Left ventricle myocardium inferior (tissue), 1 donor: ENCODE results near the gene ZNG1B. TPM values are rescaled to one million over a fixed set of nuclear protein-coding genes. Genes with fewer than 3 reads are reported as not detected.
A peak's percentile ranks its signal among the peaks of the same experiment; 100 is the strongest.
"Not testable (repeated sequence)": the region's sequence is repeated elsewhere in the genome, so short reads cannot be mapped to it uniquely, and the experiment has no call there.

Experiments
- DNase-seq: peaks from one replicate; pipeline ENCODE4 v3.0.0-alpha.2; 2020
- H3K27ac ChIP-seq: fragments of 200-600 bp; replicated peaks from 2 replicates; pipeline ENCODE4 v1.8.0; 2021
- H3K27me3 ChIP-seq: fragments of 200-600 bp; 2 replicates; pipeline ENCODE4 v1.8.0; 2021; ENCODE audit warnings: low read depth
- H3K36me3 ChIP-seq: fragments of 200-600 bp; 2 replicates; pipeline ENCODE4 v1.8.0; 2021
- H3K4me1 ChIP-seq: fragments of 200-600 bp; 2 replicates; pipeline ENCODE4 v1.8.0; 2021
- H3K4me3 ChIP-seq: fragments of 200-600 bp; 2 replicates; pipeline ENCODE4 v1.8.0; 2021; ENCODE audit warnings: mild to moderate bottlenecking, moderate library complexity
- H3K9me3 ChIP-seq: fragments of 200-600 bp; replicated peaks from 2 replicates; pipeline ENCODE4 v1.8.0; 2021
- intact Hi-C: fragments of 100-400 bp; cut with micrococcal nuclease; formaldehyde crosslinking; loops from one replicate; pipeline ENCODE4 v1.11.0; 2022
- long read RNA-seq: library from polyadenylated mRNA; unstranded; transcript quantifications from one replicate; pipeline ENCODE4 v2.0.0, GENCODE V29; 2021
- total RNA-seq: library from RNA; stranded (reverse); fragmentation: NEBNext Ultra II Directional; extraction: Animal tissue kit (Norgen Biotek cat#: 25700); gene quantifications from one replicate; pipeline ENCODE4 v1.2.1, GENCODE V29; 2021
- TF ChIP-seq, protein P1 (sequence below): fragments of 200-600 bp; IDR thresholded peaks from 2 replicates; pipeline ENCODE4 v1.8.0; 2021; ENCODE audit warnings: antibody characterized with exemption, mild to moderate bottlenecking, borderline replicate concordance
- donor health status: DM: no; HTN: yes; CAD: no; lungs with severe emphysema.

Gene ZNG1B
- 34.0 TPM for total RNA-seq
- long read RNA-seq, transcript CBWD2-202 (16 exons, 1,740 nt), result minor isoform, 7 of 76 reads
- long read RNA-seq, transcript CBWD2-201 (15 exons, 1,812 nt), result major isoform, 60 of 76 reads
- long read RNA-seq, partial matches to known transcripts, result 2 of 76 reads
- long read RNA-seq, other reads (novel, unspliced or antisense), result 4 of 76 reads

DNA sequence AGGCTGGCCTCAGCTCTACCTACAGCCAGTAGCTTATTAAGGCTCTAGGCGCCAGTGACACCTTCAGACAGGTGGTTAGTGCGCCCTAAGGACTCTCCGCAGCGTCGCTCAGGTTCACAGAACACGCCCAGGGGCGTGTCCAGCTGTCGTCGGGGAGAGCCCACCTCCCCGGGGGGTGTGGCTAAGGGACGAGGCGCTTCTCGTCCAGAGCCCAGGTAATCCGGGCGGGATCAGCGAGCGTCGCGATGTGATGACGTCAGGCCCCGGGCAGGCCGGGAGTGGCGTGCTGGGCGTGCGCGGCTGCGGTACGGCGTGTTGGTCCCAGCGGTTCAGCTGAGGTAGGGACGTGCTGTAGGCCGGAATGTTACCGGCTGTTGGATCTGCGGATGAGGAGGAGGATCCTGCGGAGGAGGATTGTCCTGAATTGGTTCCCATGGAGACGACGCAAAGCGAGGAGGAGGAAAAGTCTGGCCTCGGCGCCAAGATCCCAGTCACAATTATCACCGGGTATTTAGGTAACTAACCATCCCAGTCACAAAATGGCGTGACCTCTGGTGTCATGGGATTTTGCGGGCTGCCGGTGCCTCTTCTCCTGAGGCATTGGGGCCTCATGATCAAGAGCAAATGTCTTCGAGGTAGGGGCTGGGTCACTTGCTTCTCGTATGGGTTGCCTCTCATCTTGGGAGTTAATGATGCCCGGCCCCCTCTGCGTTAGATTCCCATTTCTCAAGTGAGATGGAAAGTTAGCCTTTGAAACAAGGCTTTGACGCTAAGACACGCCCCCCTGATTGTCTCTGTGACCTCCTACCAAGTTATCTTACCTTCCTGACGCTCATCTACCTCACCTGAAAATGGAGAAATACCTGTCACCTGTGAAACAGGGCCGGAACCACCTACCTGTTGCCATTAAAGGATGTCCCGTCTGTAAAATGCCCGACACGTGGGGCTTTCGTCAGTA is at the start of gene ZNG1B:
Gene ZNG1B (plus strand): TSS at position 184 of the 958 bp plus-strand sequence. CDS start 178 bp downstream, at position 362.
- H3K9me3 ChIP-seq, H3K27me3 ChIP-seq, intact Hi-C loops, H3K36me3 ChIP-seq, H3K4me1 ChIP-seq: not testable (repeated sequence)
- Histone ChIP-seq H3K27ac (peak within 1 kb of the TSS; percentile 74), H3K4me3 (peak within 1 kb of the TSS; percentile 68)
- DNase-seq, result peak; percentile 73

DNA sequence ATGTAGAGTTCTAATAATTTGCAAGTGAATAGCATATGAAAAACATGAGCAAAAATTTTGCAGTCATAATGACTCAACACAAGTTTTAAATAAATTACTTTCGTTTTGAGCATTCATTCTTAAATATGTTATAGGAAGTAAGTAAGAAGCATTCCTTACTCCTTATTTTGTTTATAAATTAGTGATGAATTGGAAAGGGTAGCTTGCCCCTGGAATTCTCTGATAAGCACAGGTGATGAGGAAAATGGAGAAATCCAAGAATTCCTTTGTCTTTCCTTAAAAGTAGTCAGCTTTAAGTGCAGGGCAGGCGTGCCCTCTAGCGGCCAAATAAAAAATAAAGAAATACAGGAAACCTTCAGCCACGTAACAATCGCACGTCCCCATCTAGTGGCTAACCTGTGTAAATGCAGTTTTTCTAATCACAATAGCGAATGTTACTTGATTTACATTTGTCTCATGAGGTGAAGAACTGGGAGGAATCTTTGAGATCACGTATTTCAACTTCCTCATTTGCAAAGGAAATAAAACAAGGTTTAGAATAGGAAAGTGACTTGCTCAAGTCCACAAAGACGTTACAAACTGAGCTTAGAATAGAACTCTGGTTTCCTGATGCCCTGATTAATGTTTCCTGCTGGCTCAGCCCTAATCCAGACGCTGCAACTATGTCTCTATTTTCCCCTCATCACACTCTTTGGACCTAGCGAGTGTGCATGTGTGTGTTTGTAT is 47.2 kb upstream of the ZNG1B start:
- TF ChIP-seq, protein P1, sequence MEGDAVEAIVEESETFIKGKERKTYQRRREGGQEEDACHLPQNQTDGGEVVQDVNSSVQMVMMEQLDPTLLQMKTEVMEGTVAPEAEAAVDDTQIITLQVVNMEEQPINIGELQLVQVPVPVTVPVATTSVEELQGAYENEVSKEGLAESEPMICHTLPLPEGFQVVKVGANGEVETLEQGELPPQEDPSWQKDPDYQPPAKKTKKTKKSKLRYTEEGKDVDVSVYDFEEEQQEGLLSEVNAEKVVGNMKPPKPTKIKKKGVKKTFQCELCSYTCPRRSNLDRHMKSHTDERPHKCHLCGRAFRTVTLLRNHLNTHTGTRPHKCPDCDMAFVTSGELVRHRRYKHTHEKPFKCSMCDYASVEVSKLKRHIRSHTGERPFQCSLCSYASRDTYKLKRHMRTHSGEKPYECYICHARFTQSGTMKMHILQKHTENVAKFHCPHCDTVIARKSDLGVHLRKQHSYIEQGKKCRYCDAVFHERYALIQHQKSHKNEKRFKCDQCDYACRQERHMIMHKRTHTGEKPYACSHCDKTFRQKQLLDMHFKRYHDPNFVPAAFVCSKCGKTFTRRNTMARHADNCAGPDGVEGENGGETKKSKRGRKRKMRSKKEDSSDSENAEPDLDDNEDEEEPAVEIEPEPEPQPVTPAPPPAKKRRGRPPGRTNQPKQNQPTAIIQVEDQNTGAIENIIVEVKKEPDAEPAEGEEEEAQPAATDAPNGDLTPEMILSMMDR, result peak; percentile 79
- Histone ChIP-seq H3K27me3 (peaks cover 3% of the 10 kb centered on the region), H3K27ac (no peak overlapping the region), H3K9me3 (no peaks in the 10 kb centered on the region), H3K36me3 (no peaks in the 10 kb centered on the region), H3K4me1 (no peaks in the 10 kb centered on the region), H3K4me3 (peak overlapping the region; percentile 32)
- DNase-seq, result no peak
- intact Hi-C loops, result no loop called here

DNA sequence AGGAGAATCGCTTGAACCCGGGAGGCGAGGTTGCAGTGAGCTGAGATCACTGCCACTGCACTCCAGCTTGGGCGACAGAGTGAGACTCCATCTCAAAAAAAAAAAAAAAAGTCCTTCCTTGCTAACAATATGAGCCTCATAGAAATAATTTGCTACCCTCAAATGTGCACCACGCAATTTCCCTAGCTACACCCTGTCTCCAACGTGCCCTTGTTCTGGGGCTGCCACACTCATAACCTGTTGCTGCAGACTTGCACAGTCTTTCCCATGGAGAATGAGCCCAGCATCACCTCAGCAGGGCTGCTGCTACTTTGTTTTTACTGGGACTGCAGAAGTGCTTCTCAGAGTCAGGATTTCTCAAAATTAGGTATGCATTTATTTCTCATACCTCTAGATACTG is 46.4 kb upstream of the ZNG1B start:
- Histone ChIP-seq H3K36me3 (no peaks in the 10 kb centered on the region), H3K27me3 (peaks cover 1% of the 10 kb centered on the region), H3K27ac (no peak overlapping the region), H3K9me3 (no peaks in the 10 kb centered on the region), H3K4me1 (no peaks in the 10 kb centered on the region), H3K4me3 (no peak overlapping the region)
- intact Hi-C loops, result no loop called here
- no peak for DNase-seq
- TF ChIP-seq, protein P1, result no peak

DNA sequence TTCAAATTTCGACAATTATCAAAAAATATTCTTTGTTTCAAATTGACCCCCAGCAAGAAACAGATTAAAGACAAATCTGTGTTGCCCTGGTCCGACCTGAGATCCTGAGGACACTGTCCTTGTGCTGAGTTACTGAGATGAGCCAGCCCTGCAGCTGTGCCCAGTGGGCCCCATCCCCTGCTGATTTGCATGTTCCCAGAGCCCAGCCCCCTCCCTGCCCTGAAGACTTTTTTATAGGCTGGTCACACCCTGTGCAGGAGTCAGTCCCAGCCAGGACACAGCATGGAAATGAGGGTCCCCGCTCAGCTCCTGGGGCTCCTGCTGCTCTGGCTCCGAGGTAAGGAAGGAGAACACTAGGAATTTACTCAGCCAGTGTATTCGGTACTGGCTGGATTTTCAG is 31.4 kb upstream of the ZNG1B start:
- TF ChIP-seq, protein P1, result no peak
- DNase-seq, result no peak
- H3K4me3 ChIP-seq, result no peak overlapping the region
- no peaks in the 10 kb centered on the region for H3K9me3 ChIP-seq
- H3K4me1 ChIP-seq, result no peaks in the 10 kb centered on the region
- H3K27me3 ChIP-seq, result peaks cover 64% of the 10 kb centered on the region
- intact Hi-C loops, result no loop called here
- H3K36me3 ChIP-seq, result no peaks in the 10 kb centered on the region
- no peak overlapping the region for H3K27ac ChIP-seq

DNA sequence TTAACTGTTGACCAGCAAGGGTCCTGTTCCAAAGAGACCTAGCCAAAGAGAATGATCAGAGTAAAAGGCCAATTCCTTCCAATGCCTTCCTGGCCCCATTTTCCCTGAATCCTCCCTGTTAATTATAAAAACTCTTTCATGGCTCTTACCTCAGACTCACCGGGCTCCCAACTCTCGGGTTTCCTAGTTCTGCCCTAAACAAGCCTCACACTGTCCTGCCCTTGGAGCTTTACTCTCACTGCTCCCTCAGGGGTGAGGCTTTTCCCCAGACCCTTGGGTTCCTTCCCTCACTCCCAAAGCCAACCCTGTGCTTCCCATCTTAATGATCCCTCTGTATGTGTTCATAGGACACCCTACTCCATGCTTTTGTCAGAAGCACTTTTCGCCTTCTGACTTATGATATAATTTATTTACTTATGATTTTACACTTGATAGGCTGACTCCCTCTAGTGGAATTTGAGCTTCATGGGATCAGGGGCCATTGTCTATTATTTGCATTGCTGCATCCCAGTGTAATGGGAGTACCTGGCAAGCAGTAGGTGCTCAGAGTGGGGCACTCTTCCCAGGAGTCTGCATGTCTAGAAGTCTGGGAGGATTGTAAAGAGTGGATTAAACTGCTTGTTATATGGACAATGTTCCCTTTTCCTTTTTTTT is 29.9 kb upstream of the ZNG1B start:
- TF ChIP-seq, protein P1, result no peak
- Histone ChIP-seq H3K4me1 (no peaks in the 10 kb centered on the region), H3K4me3 (no peak overlapping the region), H3K27me3 (peaks cover 64% of the 10 kb centered on the region), H3K27ac (no peak overlapping the region), H3K9me3 (no peaks in the 10 kb centered on the region), H3K36me3 (no peaks in the 10 kb centered on the region)
- DNase-seq, result no peak
- intact Hi-C loops, result no loop called here

DNA sequence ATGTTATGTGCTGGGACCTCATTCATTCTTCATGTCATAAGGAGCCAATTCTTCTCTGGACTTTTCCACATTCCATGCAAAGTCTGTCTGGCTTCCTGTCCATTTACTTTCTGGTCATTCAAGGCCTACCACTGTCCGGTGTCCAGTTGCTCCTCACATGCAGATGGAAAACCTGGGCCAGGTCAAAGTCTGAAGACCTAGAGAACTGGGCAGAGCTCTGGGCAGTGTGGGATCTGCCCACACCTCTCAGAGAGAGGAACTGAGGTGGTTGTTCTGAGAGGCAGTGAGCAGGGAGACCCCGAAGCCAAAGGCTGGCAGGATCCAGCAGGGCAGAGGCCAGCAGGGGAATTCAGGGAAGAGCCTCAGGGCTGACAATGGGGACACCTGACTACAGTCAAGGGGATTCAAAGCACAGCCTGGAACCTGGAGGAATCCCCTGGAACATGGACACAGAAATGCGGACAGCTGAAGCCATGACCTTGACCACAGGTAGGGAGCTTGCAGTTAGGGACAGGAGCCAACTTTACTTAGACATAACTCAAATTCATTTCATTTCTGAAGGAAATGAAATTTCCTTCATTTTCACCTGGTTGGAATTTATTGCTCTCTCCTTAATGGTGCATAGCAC is 25.7 kb upstream of the ZNG1B start:
- H3K9me3 ChIP-seq, DNase-seq, H3K4me1 ChIP-seq, H3K36me3 ChIP-seq, H3K4me3 ChIP-seq, intact Hi-C loops, H3K27ac ChIP-seq: not testable (repeated sequence)
- H3K27me3 ChIP-seq, result peaks cover 27% of the 10 kb centered on the region

DNA sequence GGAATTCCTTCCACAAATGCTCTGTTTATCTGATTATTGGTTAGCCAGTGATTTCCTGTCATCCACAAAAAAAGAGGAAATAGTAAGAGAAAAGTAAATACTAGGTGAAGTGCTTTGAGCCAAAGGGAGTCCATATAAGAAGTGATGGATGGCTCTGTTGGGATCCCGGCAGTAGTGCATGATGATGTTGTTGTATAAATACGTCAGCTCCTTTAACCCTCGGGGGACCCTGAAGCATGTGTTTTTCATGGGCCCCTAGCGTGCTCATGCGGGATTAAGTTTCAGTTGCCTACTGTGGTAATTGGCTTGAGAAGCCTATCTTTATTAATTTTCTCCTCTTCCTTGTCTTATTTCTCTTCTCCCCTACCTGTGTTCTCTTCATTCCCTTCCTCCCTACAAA is 24.7 kb upstream of the ZNG1B start:
- H3K4me3 ChIP-seq, H3K27ac ChIP-seq, H3K4me1 ChIP-seq, H3K9me3 ChIP-seq, DNase-seq, H3K36me3 ChIP-seq, intact Hi-C loops: not testable (repeated sequence)
- peaks cover 18% of the 10 kb centered on the region for H3K27me3 ChIP-seq

DNA sequence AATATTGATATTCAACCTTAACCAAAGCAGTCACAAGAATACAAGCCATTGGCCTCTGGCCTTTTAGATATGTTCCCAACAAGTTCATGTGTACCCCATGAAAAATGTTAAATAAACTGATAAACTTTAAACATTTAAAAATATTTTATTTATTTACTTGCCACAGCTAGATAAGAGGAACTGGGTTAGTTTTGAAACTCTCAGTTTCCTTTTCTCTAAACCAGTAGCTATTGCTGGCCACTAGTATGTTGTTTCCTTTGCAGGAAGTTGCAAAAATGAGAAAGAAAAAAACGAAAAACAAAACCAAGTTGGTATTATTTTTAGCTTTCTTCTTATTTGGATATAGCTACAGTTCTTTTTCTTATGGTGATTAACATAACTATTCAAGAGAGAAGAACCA is 5.7 kb upstream of the ZNG1B start:
- H3K4me3 ChIP-seq, H3K27ac ChIP-seq, intact Hi-C loops, DNase-seq, H3K27me3 ChIP-seq, H3K9me3 ChIP-seq, H3K4me1 ChIP-seq, H3K36me3 ChIP-seq: not testable (repeated sequence)

DNA sequence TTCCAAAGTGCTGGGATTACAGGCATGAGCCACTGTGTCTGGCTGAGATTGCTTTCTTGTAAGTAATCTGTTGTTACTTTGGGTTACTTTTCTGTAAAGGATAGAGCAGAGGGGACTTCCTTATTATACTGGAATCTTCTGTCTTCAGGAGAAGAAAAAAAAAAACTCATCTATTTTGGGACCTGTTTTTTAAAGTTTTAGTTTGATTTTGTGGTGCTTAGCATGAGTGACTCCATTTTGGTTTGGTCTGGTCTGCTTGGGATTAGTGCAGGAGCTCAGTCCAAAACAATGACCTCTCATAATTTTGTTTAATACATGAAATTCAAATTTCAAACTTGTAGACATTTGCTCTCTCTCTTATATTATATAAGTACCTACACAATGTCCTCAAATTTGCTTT is 4.0 kb upstream of the ZNG1B start:
- H3K4me3 ChIP-seq, H3K9me3 ChIP-seq, H3K27me3 ChIP-seq, H3K27ac ChIP-seq, DNase-seq, intact Hi-C loops, H3K4me1 ChIP-seq, H3K36me3 ChIP-seq: not testable (repeated sequence)
